IMR-90 (cell line): Measurements from ENCODE around the gene CEP135. TPM values are rescaled to one million over a fixed set of nuclear protein-coding genes. Genes with fewer than 3 reads are reported as not detected.

Experiments
- ATAC-seq: fragments of 200-7000 bp; cut with Tn5 transposase; 2 replicates; pipeline ENCODE4 v1.9.1; 2020; ENCODE audit warnings: low read depth, mild to moderate bottlenecking, moderate library complexity
- BruUV-seq: library from RNA; stranded (reverse); fragments of 400-500 nt; replicated peaks from 2 replicates; lab custom pipeline; 2021; lab: Mats Ljungman, UMichigan
- CTCF ChIA-PET: fragments of 300-600 bp; formaldehyde crosslinking; extraction: SDS; loops from one replicate; lab custom pipeline; 2021; ENCODE audit warnings: antibody characterized with exemption; lab: Yijun Ruan, JAX
- POLR2A ChIA-PET: fragments of 300-600 bp; sonication (Branson Sonifier 250); formaldehyde crosslinking; loops from one replicate; lab custom pipeline; 2022; ENCODE audit warnings: antibody characterized with exemption; ENCODE audit not compliant: unreplicated experiment; lab: Charles Lee
- DNase-seq: peaks from one replicate; pipeline ENCODE4 v3.0.0; 2013
- H2AFZ ChIP-seq: replicated peaks from 2 replicates; pipeline ENCODE3; 2013; ENCODE audit warnings: low read length, mild to moderate bottlenecking; ENCODE audit not compliant: poor library complexity
- H2AK5ac ChIP-seq: 2 replicates; pipeline ENCODE4 v1.6.1; 2013; ENCODE audit warnings: low read depth, low read length, inconsistent platforms
- H2AK9ac ChIP-seq: replicated peaks from 2 replicates; pipeline ENCODE3; 2013; ENCODE audit warnings: mild to moderate bottlenecking, low read depth, low read length, moderate library complexity; ENCODE audit not compliant: poor library complexity
- H2BK120ac ChIP-seq: 2 replicates; pipeline ENCODE4 v1.6.1; 2013; ENCODE audit warnings: low read depth, low read length, inconsistent platforms
- H2BK15ac ChIP-seq: 3 replicates; pipeline ENCODE4 v1.6.1; 2013; ENCODE audit warnings: low read depth, low read length, inconsistent platforms
- H2BK20ac ChIP-seq: 2 replicates; pipeline ENCODE4 v1.6.1; 2013; ENCODE audit warnings: low read depth, mild to moderate bottlenecking, inconsistent platforms, low read length, moderate library complexity
- H2BK5ac ChIP-seq: 2 replicates; pipeline ENCODE4 v1.6.1; 2013; ENCODE audit warnings: mild to moderate bottlenecking, low read depth, low read length, inconsistent platforms; ENCODE audit not compliant: poor library complexity, severe bottlenecking
- H3K14ac ChIP-seq: replicated peaks from 2 replicates; pipeline ENCODE4 v1.6.1; 2013; ENCODE audit warnings: low read depth, low read length, inconsistent platforms
- H3K18ac ChIP-seq: 2 replicates; pipeline ENCODE4 v1.6.1; 2013; ENCODE audit warnings: low read depth, low read length, control low read depth
- H3K23ac ChIP-seq: 2 replicates; pipeline ENCODE4 v1.6.1; 2013; ENCODE audit warnings: low read depth, low read length, inconsistent platforms
- H3K27ac ChIP-seq: 2 replicates; pipeline ENCODE4 v1.5.1; 2013; ENCODE audit warnings: mild to moderate bottlenecking, control low read depth, low read length; ENCODE audit not compliant: insufficient read depth
- H3K27me3 ChIP-seq: 2 replicates; pipeline ENCODE4 v1.6.1; 2013; ENCODE audit warnings: low read length; ENCODE audit not compliant: control insufficient read depth, insufficient read depth
- H3K36me3 ChIP-seq: 2 replicates; pipeline ENCODE4 v1.6.1; 2013; ENCODE audit warnings: low read length, mixed read lengths; ENCODE audit not compliant: control insufficient read depth, insufficient read depth
- H3K4ac ChIP-seq: 2 replicates; pipeline ENCODE4 v1.6.1; 2013; ENCODE audit warnings: low read depth, low read length, inconsistent platforms
- H3K4me1 ChIP-seq: 2 replicates; pipeline ENCODE4 v1.6.1; 2013; ENCODE audit warnings: low read length, mixed read lengths; ENCODE audit not compliant: control insufficient read depth, insufficient read depth
- H3K4me2 ChIP-seq: 2 replicates; pipeline ENCODE4 v1.6.1; 2013; ENCODE audit warnings: low read depth, mild to moderate bottlenecking, control low read depth, low read length, moderate library complexity
- H3K4me3 ChIP-seq: 2 replicates; pipeline ENCODE4 v1.5.1; 2013; ENCODE audit warnings: low read depth, mild to moderate bottlenecking, control low read depth, low read length, moderate library complexity; ENCODE audit not compliant: insufficient read depth
- H3K56ac ChIP-seq: 2 replicates; pipeline ENCODE4 v1.6.1; 2013; ENCODE audit warnings: low read length, inconsistent platforms; ENCODE audit not compliant: insufficient read depth; ENCODE audit errors: extremely low read depth
- H3K79me1 ChIP-seq, 2 experiments: 2 replicates each; pipeline ENCODE4 v1.6.1; 2013; ENCODE audit warnings: low read length in 2 of 2, inconsistent platforms in 1 of 2, low read depth in 1 of 2
- H3K9ac ChIP-seq: 2 replicates; pipeline ENCODE4 v1.6.1; 2013; ENCODE audit warnings: low read depth, low read length, control low read depth
- H3K9me1 ChIP-seq: 2 replicates; pipeline ENCODE4 v1.6.1; 2013; ENCODE audit warnings: low read length, inconsistent platforms; ENCODE audit not compliant: insufficient read depth
- H3K9me3 ChIP-seq: 2 replicates; pipeline ENCODE4 v1.6.1; 2013; ENCODE audit warnings: low read length; ENCODE audit not compliant: control insufficient read depth, insufficient read depth
- H4K20me1 ChIP-seq: 2 replicates; pipeline ENCODE4 v1.6.1; 2013; ENCODE audit warnings: low read length, inconsistent platforms; ENCODE audit not compliant: insufficient read depth
- H4K5ac ChIP-seq: 2 replicates; pipeline ENCODE4 v1.6.1; 2013; ENCODE audit warnings: mild to moderate bottlenecking, low read depth, low read length, control low read depth
- H4K8ac ChIP-seq, 2 experiments: 2 replicates each; pipeline ENCODE4 v1.6.1; 2013; ENCODE audit warnings: low read depth in 2 of 2, low read length in 2 of 2, control low read depth in 1 of 2, inconsistent platforms in 1 of 2
- H4K91ac ChIP-seq: 2 replicates; pipeline ENCODE4 v1.6.1; 2013; ENCODE audit warnings: low read depth, low read length, inconsistent platforms; ENCODE audit not compliant: insufficient read depth
- CEBPB ChIP-seq: IDR thresholded peaks from 2 replicates; pipeline ENCODE4 v1.6.1; 2012; ENCODE audit warnings: low read depth, low read length, improper control_type of control experiment
- MAFK ChIP-seq: IDR thresholded peaks from 2 replicates; pipeline ENCODE4 v1.6.1; 2012; ENCODE audit warnings: low read depth, low read length, improper control_type of control experiment
- NFE2L2 ChIP-seq: fragments of 150-350 bp; IDR thresholded peaks from 2 replicates; pipeline ENCODE4 v1.6.1; 2016; ENCODE audit warnings: low read depth, mild to moderate bottlenecking, low read length
- USF2 ChIP-seq: fragments of 150-350 bp; IDR thresholded peaks from 2 replicates; pipeline ENCODE4 v1.6.1; 2017; ENCODE audit warnings: mild to moderate bottlenecking, antibody characterized with exemption, low read length, low read depth
- WGBS, 2 experiments: methylation state at CpG; one replicate each; pipeline versions ENCODE4 v1.1.5 to v1.1.7; 2013; ENCODE audit warnings: missing lambda C conversion rate in 2 of 2; ENCODE audit not compliant: insufficient read length in 1 of 2; ENCODE audit errors: extremely low coverage in 2 of 2; 5-methylcytosine and 5-hydroxymethylcytosine counted together
- dilution Hi-C: fragments of 300-500 bp; cut with HindIII; formaldehyde crosslinking; loops from one replicate; pipeline ENCODE4 v1.14.3; 2018; ENCODE audit warnings: low sequenced_read_pairs; ENCODE audit not compliant: unreplicated experiment
- in situ Hi-C: fragments of 300-500 bp; cut with MboI; formaldehyde crosslinking; loops from 3 replicates; pipeline ENCODE4 v1.14.3; 2019; ENCODE audit warnings: low sequenced_read_pairs, inconsistent platforms, mixed read lengths
- intact Hi-C: fragments of 100-400 bp; cut with micrococcal nuclease; formaldehyde crosslinking; loops from 2 replicates; pipeline ENCODE4 v1.10.0; 2022
- polyA plus RNA-seq, 3 experiments: library from polyadenylated mRNA; depleted of rRNA; stranded (reverse); fragments of >200 nt; gene quantifications; 2 replicates each; pipeline ENCODE4 v1.2.3, GENCODE V29; 2012; ENCODE audit warnings: low replicate concordance in 1 of 3
- total RNA-seq: library from RNA; depleted of rRNA; stranded (reverse); fragments of >200 nt; gene quantifications from 2 replicates; pipeline ENCODE4 v1.2.3, GENCODE V29; 2012

The CEP135 gene
- total and polyA plus RNA-seq, 2 of the 4 experiments (the other 2 are of a cell fraction), result 2.7 to 3.2 TPM

GRCh38 chr4:55928846-55929245, 19.9 kb upstream of the CEP135 start:
- no peak overlapping the region for H2BK5ac ChIP-seq
- H3K23ac ChIP-seq, result no peak overlapping the region
- no peaks in the 10 kb centered on the region for H4K20me1 ChIP-seq
- H3K4me2 ChIP-seq, result no peak overlapping the region
- CTCF ChIA-PET, result no interaction called here
- H4K8ac ChIP-seq, result no peak overlapping the region
- no CpG with 5 or more reads among the region's 1 CpG for WGBS, 2 experiments
- H3K9ac ChIP-seq, result no peak overlapping the region
- H2BK15ac ChIP-seq, result no peak overlapping the region
- H2BK20ac ChIP-seq, result no peak overlapping the region
- POLR2A ChIA-PET, result interaction anchor here (0.6 kb wide), 1 partner anchor 437 kb away, joined by 10 read pairs; no protein-coding TSS in a partner anchor
- in situ Hi-C loops (no loop called here), dilution Hi-C loops (no loop called here), intact Hi-C loops (no loop called here)
- H3K9me3 ChIP-seq, result no peaks in the 10 kb centered on the region
- no peak overlapping the region for H4K91ac ChIP-seq
- H3K56ac ChIP-seq, result no peak overlapping the region
- no peak overlapping the region for H4K5ac ChIP-seq
- no peak for DNase-seq
- H3K27me3 ChIP-seq, result no peaks in the 10 kb centered on the region
- no peak overlapping the region for H3K4me3 ChIP-seq
- peaks cover 15% of the 10 kb centered on the region; the same call in 1 of the 2 replicates for H3K9me1 ChIP-seq
- H2AFZ ChIP-seq, result no peak overlapping the region
- H2AK5ac ChIP-seq, result no peak overlapping the region
- no peaks in the 10 kb centered on the region for H3K79me1 ChIP-seq
- H3K18ac ChIP-seq, result no peak overlapping the region
- no peak overlapping the region for H3K4ac ChIP-seq
- H3K27ac ChIP-seq, result no peak overlapping the region
- ATAC-seq, result no peak
- no peak overlapping the region for H3K14ac ChIP-seq
- no TSS peak for BruUV-seq
- H2AK9ac ChIP-seq, result no peak overlapping the region
- no peaks in the 10 kb centered on the region for H3K36me3 ChIP-seq
- no peak overlapping the region for H2BK120ac ChIP-seq
- TF ChIP-seq CEBPB (no peak), USF2 (no peak), NFE2L2 (no peak), MAFK (no peak)
- peaks cover 8% of the 10 kb centered on the region for H3K4me1 ChIP-seq
